PC-3 (cell line): ENCODE results near the gene SLCO1C1.

Experiments
- EZH2 ChIP-seq: fragments of 300-600 bp; sonication (generic); IDR thresholded peaks from one replicate; pipeline ENCODE4 v1.6.1; 2017; ENCODE audit warnings: antibody characterized with exemption, mild to moderate bottlenecking, low read length; ENCODE audit not compliant: unreplicated experiment
- EZH2phosphoT487 ChIP-seq: fragments of 300-600 bp; sonication (generic); IDR thresholded peaks from 2 replicates; pipeline ENCODE4 v1.6.1; 2018; ENCODE audit warnings: mild to moderate bottlenecking, antibody characterized with exemption, low read length, borderline replicate concordance
- TF ChIP-seq, protein P1 (sequence below): fragments of 300-600 bp; sonication (generic); conservative IDR thresholded peaks from 2 replicates; pipeline ENCODE4 v1.5.1; 2017; ENCODE audit warnings: antibody characterized with exemption, low read depth, mild to moderate bottlenecking, low read length

DNA sequence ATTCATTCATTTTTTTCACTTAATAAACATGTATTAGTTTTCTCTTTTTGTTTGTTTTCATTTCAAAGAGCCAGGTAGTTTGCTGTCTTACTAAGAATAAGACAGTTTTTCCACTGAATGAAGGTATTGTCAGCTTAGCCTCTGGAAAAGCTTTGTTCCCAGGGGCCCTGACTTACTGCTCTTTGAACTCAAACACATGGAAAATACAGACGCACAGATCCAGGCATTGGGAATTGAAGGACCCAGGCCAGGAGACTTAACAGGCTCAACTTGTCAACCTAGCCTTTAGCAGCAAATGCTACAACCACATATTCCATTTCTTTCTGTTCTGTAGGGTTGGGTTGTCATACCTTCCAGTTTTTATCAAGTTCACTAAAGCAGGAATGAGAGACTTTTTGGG is 38.5 kb upstream of the SLCO1C1 start:
- TF ChIP-seq, protein P1, sequence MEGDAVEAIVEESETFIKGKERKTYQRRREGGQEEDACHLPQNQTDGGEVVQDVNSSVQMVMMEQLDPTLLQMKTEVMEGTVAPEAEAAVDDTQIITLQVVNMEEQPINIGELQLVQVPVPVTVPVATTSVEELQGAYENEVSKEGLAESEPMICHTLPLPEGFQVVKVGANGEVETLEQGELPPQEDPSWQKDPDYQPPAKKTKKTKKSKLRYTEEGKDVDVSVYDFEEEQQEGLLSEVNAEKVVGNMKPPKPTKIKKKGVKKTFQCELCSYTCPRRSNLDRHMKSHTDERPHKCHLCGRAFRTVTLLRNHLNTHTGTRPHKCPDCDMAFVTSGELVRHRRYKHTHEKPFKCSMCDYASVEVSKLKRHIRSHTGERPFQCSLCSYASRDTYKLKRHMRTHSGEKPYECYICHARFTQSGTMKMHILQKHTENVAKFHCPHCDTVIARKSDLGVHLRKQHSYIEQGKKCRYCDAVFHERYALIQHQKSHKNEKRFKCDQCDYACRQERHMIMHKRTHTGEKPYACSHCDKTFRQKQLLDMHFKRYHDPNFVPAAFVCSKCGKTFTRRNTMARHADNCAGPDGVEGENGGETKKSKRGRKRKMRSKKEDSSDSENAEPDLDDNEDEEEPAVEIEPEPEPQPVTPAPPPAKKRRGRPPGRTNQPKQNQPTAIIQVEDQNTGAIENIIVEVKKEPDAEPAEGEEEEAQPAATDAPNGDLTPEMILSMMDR: no peak
- TF ChIP-seq EZH2phosphoT487 (no peak), EZH2 (no peak)
